Stimulated activated naive CD8-positive, alpha-beta T cell treated with anti-CD3 and anti-CD28 coated beads, Interleukin-15, Interleukin-2, amounts not matched to agents 100 ng/mL and 50 ng/mL, for 24 hours (primary cell): ENCODE measurements around the gene LRP2.
"Not testable (repeated sequence)": the region's sequence is repeated elsewhere in the genome, so short reads cannot be mapped to it uniquely, and the experiment has no call there.

Source experiments
- H3K27ac Mint-ChIP-seq: one replicate; pipeline ENCODE4 v1.8.0; 2021; ENCODE audit warnings: mild to moderate bottlenecking, mixed read lengths
- H3K27me3 Mint-ChIP-seq: one replicate; pipeline ENCODE4 v1.8.0; 2021; ENCODE audit warnings: mixed read lengths
- H3K36me3 Mint-ChIP-seq: one replicate; pipeline ENCODE4 v1.8.0; 2021; ENCODE audit warnings: low read depth, mixed read lengths
- H3K4me1 Mint-ChIP-seq: one replicate; pipeline ENCODE4 v1.8.0; 2021; ENCODE audit warnings: low read depth, mixed read lengths
- H3K4me3 Mint-ChIP-seq: one replicate; pipeline ENCODE4 v1.8.0; 2021; ENCODE audit warnings: mild to moderate bottlenecking, mixed read lengths
- H3K9me3 Mint-ChIP-seq: one replicate; pipeline ENCODE4 v1.8.0; 2021; ENCODE audit warnings: mixed read lengths

LRP2 gene

DNA sequence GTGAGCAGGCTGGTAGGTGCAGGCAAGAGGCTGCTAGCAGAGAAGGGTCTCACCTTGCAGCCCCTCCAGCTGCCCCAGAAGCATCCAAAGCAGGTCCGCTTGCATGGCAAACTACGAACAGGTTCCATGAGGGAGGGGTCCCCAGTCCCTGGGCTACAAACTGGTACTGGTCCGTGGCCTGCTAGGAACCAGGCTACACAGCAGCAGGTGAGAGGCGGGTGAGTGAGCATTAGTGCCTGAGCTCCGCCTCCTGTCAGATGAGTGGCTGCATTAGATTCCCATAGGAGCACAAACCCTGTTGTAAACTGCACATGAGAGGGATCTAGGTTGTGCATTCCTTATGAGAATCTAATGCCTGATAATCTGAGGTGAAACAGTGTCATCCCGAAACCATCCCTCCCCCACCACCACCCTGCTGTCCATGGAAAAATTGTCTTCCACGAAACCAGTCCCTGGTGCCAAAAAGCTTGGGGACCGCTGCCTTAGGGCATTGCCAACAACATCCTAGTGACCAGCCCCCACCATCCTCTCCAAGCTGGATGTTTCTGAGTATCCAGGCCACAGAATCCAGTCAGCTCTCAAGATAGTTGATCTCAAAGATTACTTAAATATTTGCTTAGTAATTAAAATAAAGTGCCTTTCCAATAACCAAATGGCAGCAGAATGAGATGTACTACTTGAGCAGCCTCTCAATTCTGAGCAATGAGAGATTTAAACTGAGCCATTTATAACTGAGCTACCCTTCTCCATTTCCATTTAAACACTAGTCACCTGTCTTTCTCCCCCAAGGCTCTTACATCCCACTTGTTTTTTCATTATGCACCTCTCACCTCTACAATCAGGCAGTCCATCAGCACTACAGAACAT is 32.4 kb downstream of the LRP2 start:
- Mint-ChIP-seq H3K4me3 (no peak overlapping the region), H3K27me3 (peaks cover 14% of the 10 kb centered on the region), H3K4me1 (no peaks in the 10 kb centered on the region), H3K9me3 (no peaks in the 10 kb centered on the region), H3K27ac (peak overlapping the region; percentile 14), H3K36me3 (no peaks in the 10 kb centered on the region)

GRCh38 chr2:169328785-169329184 is 33.5 kb downstream of the LRP2 start:
- H3K27ac Mint-ChIP-seq: no peak overlapping the region

GRCh38 chr2:169327837-169328236 is 34.5 kb downstream of the LRP2 start:
- peaks cover 17% of the 10 kb centered on the region for H3K27me3 Mint-ChIP-seq
- H3K36me3 Mint-ChIP-seq, H3K9me3 Mint-ChIP-seq, H3K4me1 Mint-ChIP-seq, H3K27ac Mint-ChIP-seq, H3K4me3 Mint-ChIP-seq: not testable (repeated sequence)

More at GRCh38 chr2:169328785-169329184, 33.5 kb downstream of the LRP2 start:
- Mint-ChIP-seq H3K4me1 (no peaks in the 10 kb centered on the region), H3K27me3 (peaks cover 15% of the 10 kb centered on the region), H3K36me3 (no peaks in the 10 kb centered on the region), H3K9me3 (no peaks in the 10 kb centered on the region), H3K4me3 (no peak overlapping the region)

- not testable (repeated sequence) for H3K36me3 Mint-ChIP-seq
These were observed 36.4 kb downstream of the LRP2 start for GRCh38 chr2:169325886-169326285.

DNA sequence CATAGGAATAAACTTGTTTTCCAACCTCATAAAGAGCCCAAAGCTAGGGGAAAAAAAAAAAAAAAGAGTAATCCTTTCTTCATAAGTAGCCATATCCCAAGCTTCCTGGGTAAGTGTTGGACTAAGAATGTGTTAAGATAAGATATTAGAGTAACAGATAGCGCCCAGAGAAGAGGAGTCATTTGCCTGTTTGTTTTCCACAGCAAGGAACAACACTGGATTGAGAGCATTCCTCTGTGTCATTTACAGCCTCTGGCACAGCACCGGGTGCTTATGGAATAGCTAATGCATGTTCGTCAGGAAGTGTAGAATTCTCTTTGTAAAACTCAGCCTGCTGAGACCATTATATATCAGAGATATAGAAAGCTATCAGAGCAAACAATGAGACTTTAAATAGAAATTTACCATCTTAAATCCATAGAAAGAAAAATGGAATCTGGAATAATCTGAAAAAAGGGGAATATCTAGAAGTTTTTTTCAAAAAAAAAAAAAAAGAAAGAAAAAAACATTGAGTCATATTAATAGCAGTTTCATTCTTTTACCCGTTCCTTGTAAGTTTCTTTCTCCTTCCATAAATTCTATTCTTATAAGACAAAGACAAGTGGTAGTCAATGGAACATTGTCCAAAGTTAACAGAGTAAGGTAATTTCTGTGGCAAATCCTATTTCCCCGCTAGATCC is 37.6 kb downstream of the LRP2 start:
- Mint-ChIP-seq H3K4me3 (no peak overlapping the region), H3K9me3 (no peaks in the 10 kb centered on the region), H3K27me3 (peaks cover 19% of the 10 kb centered on the region), H3K27ac (no peak overlapping the region), H3K36me3 (no peaks in the 10 kb centered on the region), H3K4me1 (no peaks in the 10 kb centered on the region)

More at GRCh38 chr2:169325886-169326285, 36.4 kb downstream of the LRP2 start:
- H3K4me1 Mint-ChIP-seq, H3K4me3 Mint-ChIP-seq, H3K9me3 Mint-ChIP-seq, H3K27ac Mint-ChIP-seq: not testable (repeated sequence)
- H3K27me3 Mint-ChIP-seq: peaks cover 22% of the 10 kb centered on the region

DNA sequence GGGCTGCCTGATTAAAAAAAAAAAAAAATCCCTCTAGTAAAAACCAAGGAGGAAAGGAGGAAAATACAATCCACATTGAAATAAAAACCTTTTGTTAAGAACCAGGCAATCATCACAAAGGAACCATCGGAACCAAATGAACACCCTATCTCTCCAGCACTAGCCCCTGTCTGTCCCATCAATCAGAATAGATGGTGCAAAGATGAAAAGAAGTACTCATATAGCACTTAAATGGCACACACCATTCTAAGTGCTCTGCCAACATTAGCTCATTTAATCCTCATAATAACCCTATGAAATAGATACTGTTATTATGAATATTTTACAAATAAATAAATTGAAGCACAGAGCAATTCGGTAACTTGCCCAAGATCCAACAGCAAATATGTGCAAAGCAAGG is 38.5 kb downstream of the LRP2 start:
- Mint-ChIP-seq H3K36me3 (no peaks in the 10 kb centered on the region), H3K4me3 (no peak overlapping the region), H3K27me3 (peaks cover 15% of the 10 kb centered on the region), H3K9me3 (no peaks in the 10 kb centered on the region), H3K4me1 (no peaks in the 10 kb centered on the region), H3K27ac (no peak overlapping the region)

- H3K4me3 Mint-ChIP-seq: no peak overlapping the region
- H3K27ac Mint-ChIP-seq: no peak overlapping the region
- H3K4me1 Mint-ChIP-seq: no peaks in the 10 kb centered on the region
- no peaks in the 10 kb centered on the region for H3K9me3 Mint-ChIP-seq
- H3K36me3 Mint-ChIP-seq: no peaks in the 10 kb centered on the region
- H3K27me3 Mint-ChIP-seq: peaks cover 25% of the 10 kb centered on the region
These were observed 41.8 kb downstream of the LRP2 start for GRCh38 chr2:169320561-169320960.

DNA sequence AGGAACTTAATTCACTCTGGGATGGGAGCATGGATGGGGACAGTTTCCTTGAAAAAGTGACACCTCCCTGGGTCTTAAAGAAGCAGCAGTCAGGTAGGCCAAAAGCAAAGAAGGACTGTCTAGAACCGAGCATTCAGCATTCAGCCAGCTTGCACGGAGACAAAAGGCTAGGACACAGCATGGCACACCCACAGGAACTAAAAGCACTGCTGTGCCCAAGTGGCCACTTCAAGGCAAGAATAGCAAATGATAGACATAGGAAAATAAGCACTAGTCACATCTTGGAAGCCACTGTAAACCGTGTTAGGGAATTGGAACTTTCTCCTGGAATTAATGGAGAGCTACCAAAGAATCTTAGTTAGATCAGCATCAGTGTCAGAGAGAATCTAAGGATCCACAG is 47.0 kb downstream of the LRP2 start:
- no peak overlapping the region for H3K4me3 Mint-ChIP-seq
- peaks cover 34% of the 10 kb centered on the region for H3K27me3 Mint-ChIP-seq
- no peak overlapping the region for H3K27ac Mint-ChIP-seq

GRCh38 chr2:169308349-169308748 is 54.0 kb downstream of the LRP2 start:
- not testable (repeated sequence) for H3K4me3 Mint-ChIP-seq, H3K27ac Mint-ChIP-seq, H3K36me3 Mint-ChIP-seq, H3K9me3 Mint-ChIP-seq, H3K4me1 Mint-ChIP-seq
- peaks cover 24% of the 10 kb centered on the region for H3K27me3 Mint-ChIP-seq

More for the DNA sequence above, 47.0 kb downstream of the LRP2 start:
- peaks cover 6% of the 10 kb centered on the region for H3K9me3 Mint-ChIP-seq
- H3K4me1 Mint-ChIP-seq: no peaks in the 10 kb centered on the region
- no peaks in the 10 kb centered on the region for H3K36me3 Mint-ChIP-seq

- H3K4me3 Mint-ChIP-seq, H3K27ac Mint-ChIP-seq, H3K36me3 Mint-ChIP-seq, H3K4me1 Mint-ChIP-seq, H3K9me3 Mint-ChIP-seq, H3K27me3 Mint-ChIP-seq: not testable (repeated sequence)
These were observed 57.6 kb downstream of the LRP2 start for GRCh38 chr2:169304689-169305088.

GRCh38 chr2:169303579-169304305 is 58.6 kb downstream of the LRP2 start:
- Mint-ChIP-seq H3K36me3 (no peaks in the 10 kb centered on the region), H3K4me1 (no peaks in the 10 kb centered on the region), H3K9me3 (peaks cover 4% of the 10 kb centered on the region), H3K4me3 (no peak overlapping the region), H3K27ac (no peak overlapping the region), H3K27me3 (peaks cover 11% of the 10 kb centered on the region)

DNA sequence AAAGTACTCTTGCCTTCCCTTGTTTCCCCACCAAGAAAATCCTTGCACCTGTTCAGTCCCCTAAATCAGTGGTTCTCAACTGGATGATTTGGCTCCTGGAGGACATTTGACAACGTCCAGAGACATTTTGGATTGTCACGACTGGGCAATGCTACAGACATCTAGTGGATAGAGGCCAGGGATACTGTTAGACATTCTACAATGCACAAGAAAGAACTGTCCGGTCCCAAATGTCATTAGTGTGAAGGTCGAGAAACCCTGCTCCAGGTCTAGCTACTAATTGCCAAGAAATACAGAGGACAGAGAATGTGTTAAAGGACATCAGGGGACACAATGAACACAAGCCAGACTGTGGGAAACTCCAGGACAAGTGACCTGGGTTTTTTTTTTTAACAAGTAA is 60.0 kb downstream of the LRP2 start:
- Mint-ChIP-seq H3K9me3 (peaks cover 4% of the 10 kb centered on the region), H3K27me3 (peaks cover 21% of the 10 kb centered on the region), H3K4me3 (no peak overlapping the region), H3K27ac (no peak overlapping the region), H3K4me1 (no peaks in the 10 kb centered on the region), H3K36me3 (no peaks in the 10 kb centered on the region)

GRCh38 chr2:169301596-169302335 is 60.6 kb downstream of the LRP2 start:
- H3K27ac Mint-ChIP-seq: no peak overlapping the region
- peaks cover 4% of the 10 kb centered on the region for H3K9me3 Mint-ChIP-seq
- no peaks in the 10 kb centered on the region for H3K4me1 Mint-ChIP-seq
- H3K27me3 Mint-ChIP-seq: peaks cover 21% of the 10 kb centered on the region
- H3K36me3 Mint-ChIP-seq: no peaks in the 10 kb centered on the region
- H3K4me3 Mint-ChIP-seq: no peak overlapping the region

DNA sequence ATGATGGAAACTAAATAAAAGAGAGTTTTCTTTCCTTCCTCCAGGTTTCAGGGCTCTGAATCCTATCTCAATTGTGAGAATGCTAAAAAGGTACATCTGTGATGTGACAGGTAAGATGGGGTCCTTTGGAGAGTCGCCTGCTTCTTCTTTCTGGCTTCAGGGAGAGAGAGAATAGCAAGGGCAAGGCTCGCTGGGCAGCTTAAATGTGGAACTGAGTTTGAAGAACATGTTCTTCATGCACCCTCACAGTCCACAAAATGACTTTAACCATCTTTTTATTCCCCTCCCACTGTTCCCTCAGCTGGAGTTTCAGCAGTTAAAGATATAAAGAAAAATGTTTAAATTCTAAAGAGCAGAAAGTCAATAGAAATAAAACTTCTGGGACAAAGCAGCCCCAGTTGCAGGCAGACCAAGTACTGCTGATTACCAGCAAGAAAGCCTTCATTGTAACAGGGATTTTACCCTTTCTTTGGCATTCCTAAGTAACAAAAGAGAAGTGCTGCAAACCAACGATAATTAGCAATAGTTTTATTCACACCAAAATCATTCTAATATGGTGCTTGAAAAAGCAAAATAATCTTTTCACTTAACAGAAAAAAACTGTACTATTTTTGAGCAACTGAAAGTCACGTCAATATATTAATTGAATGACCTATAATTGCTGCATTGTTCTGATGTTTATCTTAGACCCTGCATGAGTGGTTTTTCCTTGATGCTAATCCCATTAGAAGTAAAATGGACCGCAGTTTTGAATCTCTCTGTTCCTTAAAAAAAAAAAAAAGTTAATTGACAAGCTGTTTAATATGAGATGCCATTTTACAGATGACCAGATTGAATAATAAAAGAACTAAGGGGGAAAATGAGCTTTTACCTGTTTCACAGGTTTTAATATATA is 61.5 kb downstream of the LRP2 start:
- Mint-ChIP-seq H3K4me3 (no peak overlapping the region), H3K4me1 (no peaks in the 10 kb centered on the region), H3K27me3 (peaks cover 21% of the 10 kb centered on the region), H3K9me3 (peaks cover 4% of the 10 kb centered on the region), H3K36me3 (no peaks in the 10 kb centered on the region), H3K27ac (no peak overlapping the region)
